Spinal cord (tissue), 10 donors: Measurements from ENCODE around the gene KIF11. TPM values are rescaled to one million over a fixed set of nuclear protein-coding genes. Genes with fewer than 3 reads are reported as not detected.

Source experiments
- DNase-seq, 6 donors: peaks; one replicate each; pipeline versions ENCODE4 v3.0.0 to v3.0.0-alpha.2; 2013 to 2015; ENCODE audit warnings: low spot score in 6 of 6, low read depth in 4 of 6
- H3K27ac ChIP-seq: one replicate; pipeline ENCODE4 v1.5.1; 2013; ENCODE audit warnings: low read depth, low read length, control low read depth
- H3K27me3 ChIP-seq: one replicate; pipeline ENCODE4 v1.6.1; 2013; ENCODE audit warnings: low read length; ENCODE audit not compliant: control insufficient read depth, insufficient read depth
- H3K36me3 ChIP-seq: one replicate; pipeline ENCODE4 v1.6.1; 2013; ENCODE audit warnings: low read length; ENCODE audit not compliant: control insufficient read depth, insufficient read depth
- H3K4me1 ChIP-seq: one replicate; pipeline ENCODE4 v1.6.1; 2013; ENCODE audit warnings: low read length; ENCODE audit not compliant: control insufficient read depth, insufficient read depth
- H3K4me3 ChIP-seq: one replicate; pipeline ENCODE4 v1.5.1; 2013; ENCODE audit warnings: low read depth, low read length, control low read depth
- H3K9me3 ChIP-seq: one replicate; pipeline ENCODE4 v1.6.1; 2013; ENCODE audit warnings: low read length; ENCODE audit not compliant: control insufficient read depth, insufficient read depth
- WGBS: methylation state at CpG from one replicate; pipeline ENCODE4 v1.1.5; 2013; ENCODE audit warnings: missing lambda C conversion rate; ENCODE audit not compliant: insufficient coverage; 5-methylcytosine and 5-hydroxymethylcytosine counted together
- polyA plus RNA-seq, 2 donors: library from polyadenylated mRNA; unstranded; fragments of 120-200 nt; gene quantifications; one replicate each; pipeline ENCODE4 v1.2.1, GENCODE V29; 2013; ENCODE audit not compliant: insufficient read length in 2 of 2
- small RNA-seq: library from RNA; depleted of rRNA; stranded (forward); fragments of <200 nt; gene quantifications from one replicate; pipeline ENCODE3, GENCODE V24; 2014; ENCODE audit warnings: low replicate concordance
- total RNA-seq, 2 donors: library from RNA; depleted of rRNA in 1 of 2; stranded (reverse); fragments of 120-200 nt in 1 of 2; fragments of >200 nt in 1 of 2; gene quantifications; one replicate each; pipeline versions ENCODE4 v1.2.3 to v1.2.4, GENCODE V29; 2013 to 2014
- donor health status: healthy.

The KIF11 gene
- total and polyA plus RNA-seq, 4 donors = 13.6 to 18.7 (median 14.8) TPM

DNA sequence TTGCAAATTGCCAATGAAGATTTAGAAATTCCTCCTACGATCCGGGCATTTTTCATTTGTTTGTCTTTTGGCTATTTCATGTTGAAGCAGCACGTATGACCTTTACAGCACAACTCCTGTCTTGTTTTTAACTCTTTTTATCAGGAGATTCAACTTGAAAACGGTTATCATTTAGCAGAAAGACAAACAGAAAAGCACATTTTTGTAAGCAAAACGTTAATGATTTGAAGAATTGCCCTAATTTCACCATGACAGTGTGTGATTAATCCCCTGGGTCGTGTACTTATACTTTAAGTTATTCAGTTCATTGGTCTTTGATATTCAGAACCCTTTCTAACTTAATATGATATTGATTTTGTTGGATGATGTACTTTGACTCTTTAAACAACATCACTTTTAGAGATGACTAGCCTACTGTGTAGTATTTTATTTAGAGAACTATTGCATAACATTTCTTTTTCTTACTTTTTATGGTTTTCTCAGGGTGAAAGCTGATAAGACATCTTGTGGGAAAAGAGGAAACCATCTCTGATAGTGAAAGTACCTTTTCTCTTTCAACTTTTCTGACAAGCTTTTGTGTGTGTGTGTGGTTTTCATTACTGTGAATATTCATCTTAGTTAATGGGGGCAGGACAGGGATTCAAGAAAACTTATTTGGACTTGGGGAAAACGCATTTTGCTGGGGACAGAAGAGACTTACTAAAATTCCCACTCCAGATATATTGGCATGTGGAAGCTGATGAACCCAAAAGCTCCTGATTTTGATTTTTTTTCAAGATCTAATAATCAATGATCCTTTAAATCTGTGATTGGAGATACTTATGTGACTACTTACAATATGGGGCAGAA is 105.0 kb downstream of the KIF11 start:
- no peak overlapping the region for H3K4me3 ChIP-seq
- no peak for DNase-seq
- no peak overlapping the region for H3K27ac ChIP-seq
- peaks cover 16% of the 10 kb centered on the region for H3K4me1 ChIP-seq
- no peaks in the 10 kb centered on the region for H3K36me3 ChIP-seq
- WGBS = 60% methylated on average over 2 of the region's 7 CpGs
- H3K27me3 ChIP-seq = peaks cover 83% of the 10 kb centered on the region
- no peaks in the 10 kb centered on the region for H3K9me3 ChIP-seq

DNA sequence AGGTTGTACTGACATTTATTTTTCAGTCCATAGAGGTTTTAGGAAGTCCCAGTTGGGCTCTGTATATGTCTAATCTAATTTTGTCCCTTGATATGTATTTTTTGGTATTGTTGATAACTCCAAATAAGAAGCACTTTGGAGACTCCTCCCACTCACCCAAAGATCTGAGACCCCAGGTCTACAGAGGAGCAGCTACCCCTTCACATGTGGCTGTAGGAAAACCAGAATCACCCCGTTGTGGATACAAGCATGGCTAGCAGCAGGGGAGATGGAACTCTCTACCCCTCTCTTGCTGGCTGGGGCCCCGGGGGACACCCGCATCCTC is 106.2 kb downstream of the KIF11 start:
- WGBS = 0% methylated on average over 3 of the region's 3 CpGs
- peak overlapping the region; percentile 37 for H3K4me3 ChIP-seq
- peaks cover 16% of the 10 kb centered on the region for H3K4me1 ChIP-seq
- no peak overlapping the region for H3K27ac ChIP-seq
- H3K27me3 ChIP-seq = peaks cover 73% of the 10 kb centered on the region
- DNase-seq = no peak
- H3K36me3 ChIP-seq = no peaks in the 10 kb centered on the region
- no peaks in the 10 kb centered on the region for H3K9me3 ChIP-seq

DNA sequence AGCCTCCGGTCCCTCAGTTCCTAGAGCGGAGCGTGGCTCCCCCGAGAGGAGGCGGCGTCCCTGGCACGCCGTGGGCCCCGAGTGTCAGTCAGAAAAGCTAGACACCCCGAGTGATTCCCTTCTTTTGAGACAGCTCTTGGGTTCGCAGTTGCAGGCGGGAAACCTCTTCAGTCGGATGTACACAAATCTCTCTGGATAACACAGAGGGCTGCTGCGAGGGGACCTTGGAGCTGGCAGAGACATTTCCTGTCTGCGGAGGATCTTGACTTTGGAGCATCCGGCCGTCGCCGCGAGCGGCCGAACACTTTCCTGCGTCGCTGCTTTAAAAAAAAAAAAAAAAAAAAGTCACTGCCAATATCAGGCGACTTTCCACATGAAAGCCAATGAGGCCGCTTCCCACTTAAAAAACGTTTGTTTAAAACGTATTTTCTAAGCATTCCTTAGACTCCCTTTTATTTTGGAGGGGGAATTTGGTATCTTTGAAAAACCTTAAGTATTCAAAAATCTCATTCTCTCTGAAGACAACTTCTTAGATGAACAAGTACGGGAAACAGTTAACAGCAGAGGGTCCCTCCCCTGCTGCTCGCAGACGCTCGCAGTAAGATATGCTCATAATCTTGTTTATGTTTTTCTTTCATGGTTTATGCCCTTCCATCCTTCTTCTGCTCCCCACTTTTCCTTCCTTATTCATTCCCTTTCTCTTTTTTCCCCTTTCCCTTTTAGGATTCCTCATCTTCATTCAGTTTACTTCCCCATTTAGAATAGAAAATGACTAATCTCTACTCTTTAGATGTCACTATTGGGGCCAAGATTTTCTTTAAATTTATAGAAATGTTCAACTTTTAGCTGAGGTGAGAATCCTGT is 106.8 kb downstream of the KIF11 start:
- Histone ChIP-seq H3K9me3 (no peaks in the 10 kb centered on the region), H3K4me3 (peak overlapping the region; percentile 37), H3K27ac (no peak overlapping the region), H3K27me3 (peaks cover 67% of the 10 kb centered on the region), H3K36me3 (no peaks in the 10 kb centered on the region), H3K4me1 (peaks cover 16% of the 10 kb centered on the region)
- peak in 2 of 6 donors; percentile 54 to 71 for DNase-seq
- under 1% methylated on average over 24 of the region's 32 CpGs for WGBS

DNA sequence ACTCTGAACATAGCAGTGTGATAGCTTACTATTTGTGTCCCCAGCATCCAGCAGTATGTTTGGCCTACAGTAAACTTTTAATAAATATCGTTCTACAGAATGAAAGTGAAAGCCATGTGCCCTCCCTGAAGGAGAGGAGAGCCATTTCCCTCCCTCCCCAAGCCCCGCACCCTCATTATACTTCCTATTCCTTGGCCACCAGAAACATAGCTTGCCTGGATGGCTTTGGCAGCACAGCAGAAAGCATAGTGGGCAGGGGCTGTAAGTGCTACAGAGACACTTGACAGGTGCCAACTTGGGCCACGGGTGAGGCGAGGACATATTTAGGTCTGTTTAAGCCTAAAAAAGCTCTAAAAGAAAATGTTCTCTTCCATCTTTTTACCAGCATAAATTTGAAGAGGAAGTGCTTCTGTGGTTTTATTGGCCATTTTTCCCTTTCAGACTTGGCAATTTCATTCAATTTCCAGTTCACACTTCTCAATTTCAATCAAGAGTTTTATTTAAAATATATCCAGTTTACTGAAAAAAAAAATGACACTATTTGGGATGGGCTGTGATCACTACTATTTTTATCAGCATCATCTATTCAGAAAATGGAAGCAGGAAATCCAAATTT is 109.5 kb downstream of the KIF11 start:
- no peak overlapping the region for H3K27ac ChIP-seq
- WGBS = 100% methylated on average over 1 of the region's 4 CpGs
- no peak overlapping the region for H3K4me3 ChIP-seq
- peaks cover 8% of the 10 kb centered on the region for H3K4me1 ChIP-seq
- H3K27me3 ChIP-seq = peaks cover 41% of the 10 kb centered on the region
- H3K36me3 ChIP-seq = no peaks in the 10 kb centered on the region
- no peak for DNase-seq
- H3K9me3 ChIP-seq = no peaks in the 10 kb centered on the region

Small RNA genes within 50 kb of the gene (small RNA-seq; reads per million reads assigned to genes)
- gene RN7SL644P = not detected

Other genes starting within 250 kb of the KIF11 start
- gene IDE, start 19.0 kb upstream of the KIF11 start, total RNA-seq = 10 to 100 TPM; 26.0 to 30.1 TPM
- gene IDE, start 19.0 kb upstream of the KIF11 start, polyA plus RNA-seq = 10 to 100 TPM; 16.0 to 16.5 TPM
- gene HHEX, start 96.8 kb downstream of the KIF11 start, total RNA-seq = 1 to 10 TPM; 6.0 to 6.8 TPM
- 1 to 10 TPM; 7.4 to 8.8 TPM for gene HHEX, start 96.8 kb downstream of the KIF11 start, polyA plus RNA-seq